Calu3 (cell line): ENCODE results near the gene LRRC27. TPM values are rescaled to one million over a fixed set of nuclear protein-coding genes. Genes with fewer than 3 reads are reported as not detected.
A peak's percentile ranks its signal among the peaks of the same experiment; 100 is the strongest.

ENCODE experiments used
- BruUV-seq: library from RNA; stranded (reverse); fragments of 400-500 nt; replicated peaks from 2 replicates; lab custom pipeline; 2021; lab: Mats Ljungman, UMichigan
- CTCF ChIA-PET: fragments of 300-600 bp; sonication (Branson Sonifier 250); formaldehyde crosslinking; loops from one replicate; lab custom pipeline; 2022; ENCODE audit warnings: antibody characterized with exemption; lab: Charles Lee
- DNase-seq: peaks from one replicate; pipeline ENCODE4 v3.0.0; 2022
- H3K27ac Mint-ChIP-seq: one replicate; pipeline ENCODE4 v1.8.0; 2022; ENCODE audit warnings: mixed read lengths; ENCODE audit not compliant: unreplicated experiment
- H3K27me3 Mint-ChIP-seq: one replicate; pipeline ENCODE4 v1.8.0; 2022; ENCODE audit warnings: mixed read lengths; ENCODE audit not compliant: unreplicated experiment
- H3K36me3 Mint-ChIP-seq: one replicate; pipeline ENCODE4 v1.8.0; 2022; ENCODE audit warnings: mild to moderate bottlenecking, moderate library complexity, mixed read lengths; ENCODE audit not compliant: insufficient read depth, unreplicated experiment
- H3K4me1 Mint-ChIP-seq: one replicate; pipeline ENCODE4 v1.8.0; 2022; ENCODE audit warnings: mild to moderate bottlenecking, low read depth, mixed read lengths; ENCODE audit not compliant: unreplicated experiment
- H3K4me3 Mint-ChIP-seq: one replicate; pipeline ENCODE4 v1.8.0; 2022; ENCODE audit warnings: mild to moderate bottlenecking, low read depth, moderate library complexity, mixed read lengths; ENCODE audit not compliant: unreplicated experiment
- H3K9me3 Mint-ChIP-seq: one replicate; pipeline ENCODE4 v1.8.0; 2022; ENCODE audit warnings: low read depth, mixed read lengths; ENCODE audit not compliant: unreplicated experiment
- intact Hi-C: fragments of 100-400 bp; cut with micrococcal nuclease; formaldehyde crosslinking; loops from one replicate; pipeline ENCODE4 v1.10.0; 2022; ENCODE audit not compliant: unreplicated experiment
- total RNA-seq: library from RNA; stranded (reverse); gene quantifications from 2 replicates; pipeline ENCODE4 v1.2.3, GENCODE V29; 2022
- TF ChIP-seq, protein P1 (sequence below): fragments of 200-600 bp; IDR thresholded peaks from one replicate; pipeline ENCODE4 v1.8.0; 2022; ENCODE audit warnings: antibody characterized with exemption; ENCODE audit not compliant: unreplicated experiment

LRRC27 gene
- total RNA-seq, 1 experiment from 2014 or later: 4.6 TPM

DNA sequence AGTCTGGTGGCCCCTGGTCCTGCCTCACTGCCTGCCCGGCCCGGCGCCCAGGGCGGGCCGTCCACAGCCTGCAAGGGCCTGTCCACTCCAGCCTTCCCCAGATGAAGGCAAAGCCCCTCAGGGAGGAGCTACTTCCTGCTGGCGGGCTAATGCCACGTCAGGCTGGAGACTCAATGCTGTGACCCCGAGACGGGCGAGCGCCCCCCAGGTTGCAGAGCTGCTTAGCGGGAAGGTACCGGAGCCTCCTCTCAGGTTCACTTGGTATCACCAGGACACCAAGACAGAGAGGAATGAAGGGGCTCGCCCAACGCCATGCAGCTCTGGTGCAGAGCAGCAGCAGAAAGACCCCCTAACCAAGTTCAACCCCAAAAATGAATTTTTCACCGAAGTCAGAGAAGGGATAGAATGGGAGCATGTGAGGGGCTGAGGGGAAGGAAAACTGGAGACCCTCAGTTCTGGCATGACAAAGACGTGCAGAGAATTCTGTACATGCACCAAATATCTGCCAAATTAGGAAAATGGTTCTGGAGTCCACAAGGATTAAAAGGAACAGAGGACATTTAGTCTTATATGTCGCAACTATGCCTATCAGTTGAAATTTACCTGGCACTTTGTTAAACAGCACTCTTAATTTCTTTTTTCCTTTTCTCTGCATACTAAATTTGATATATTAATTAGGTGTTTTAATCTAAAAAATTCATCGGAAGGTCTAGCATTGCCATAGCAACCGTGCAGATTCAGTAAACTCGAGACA is 27.1 kb upstream of the LRRC27 start:
- no TSS peak for BruUV-seq
- no peak overlapping the region for H3K4me3 Mint-ChIP-seq
- peaks cover 19% of the 10 kb centered on the region for H3K36me3 Mint-ChIP-seq
- intact Hi-C loops: no loop called here
- CTCF ChIA-PET: interaction anchor here (0.6 kb wide), 1 partner anchor 28 kb away, joined by 3 read pairs; no protein-coding TSS in a partner anchor
- no peaks in the 10 kb centered on the region for H3K4me1 Mint-ChIP-seq
- no peaks in the 10 kb centered on the region for H3K27me3 Mint-ChIP-seq
- TF ChIP-seq, protein P1, sequence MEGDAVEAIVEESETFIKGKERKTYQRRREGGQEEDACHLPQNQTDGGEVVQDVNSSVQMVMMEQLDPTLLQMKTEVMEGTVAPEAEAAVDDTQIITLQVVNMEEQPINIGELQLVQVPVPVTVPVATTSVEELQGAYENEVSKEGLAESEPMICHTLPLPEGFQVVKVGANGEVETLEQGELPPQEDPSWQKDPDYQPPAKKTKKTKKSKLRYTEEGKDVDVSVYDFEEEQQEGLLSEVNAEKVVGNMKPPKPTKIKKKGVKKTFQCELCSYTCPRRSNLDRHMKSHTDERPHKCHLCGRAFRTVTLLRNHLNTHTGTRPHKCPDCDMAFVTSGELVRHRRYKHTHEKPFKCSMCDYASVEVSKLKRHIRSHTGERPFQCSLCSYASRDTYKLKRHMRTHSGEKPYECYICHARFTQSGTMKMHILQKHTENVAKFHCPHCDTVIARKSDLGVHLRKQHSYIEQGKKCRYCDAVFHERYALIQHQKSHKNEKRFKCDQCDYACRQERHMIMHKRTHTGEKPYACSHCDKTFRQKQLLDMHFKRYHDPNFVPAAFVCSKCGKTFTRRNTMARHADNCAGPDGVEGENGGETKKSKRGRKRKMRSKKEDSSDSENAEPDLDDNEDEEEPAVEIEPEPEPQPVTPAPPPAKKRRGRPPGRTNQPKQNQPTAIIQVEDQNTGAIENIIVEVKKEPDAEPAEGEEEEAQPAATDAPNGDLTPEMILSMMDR: no peak
- no peaks in the 10 kb centered on the region for H3K9me3 Mint-ChIP-seq
- no peak for DNase-seq
- H3K27ac Mint-ChIP-seq: no peak overlapping the region

DNA sequence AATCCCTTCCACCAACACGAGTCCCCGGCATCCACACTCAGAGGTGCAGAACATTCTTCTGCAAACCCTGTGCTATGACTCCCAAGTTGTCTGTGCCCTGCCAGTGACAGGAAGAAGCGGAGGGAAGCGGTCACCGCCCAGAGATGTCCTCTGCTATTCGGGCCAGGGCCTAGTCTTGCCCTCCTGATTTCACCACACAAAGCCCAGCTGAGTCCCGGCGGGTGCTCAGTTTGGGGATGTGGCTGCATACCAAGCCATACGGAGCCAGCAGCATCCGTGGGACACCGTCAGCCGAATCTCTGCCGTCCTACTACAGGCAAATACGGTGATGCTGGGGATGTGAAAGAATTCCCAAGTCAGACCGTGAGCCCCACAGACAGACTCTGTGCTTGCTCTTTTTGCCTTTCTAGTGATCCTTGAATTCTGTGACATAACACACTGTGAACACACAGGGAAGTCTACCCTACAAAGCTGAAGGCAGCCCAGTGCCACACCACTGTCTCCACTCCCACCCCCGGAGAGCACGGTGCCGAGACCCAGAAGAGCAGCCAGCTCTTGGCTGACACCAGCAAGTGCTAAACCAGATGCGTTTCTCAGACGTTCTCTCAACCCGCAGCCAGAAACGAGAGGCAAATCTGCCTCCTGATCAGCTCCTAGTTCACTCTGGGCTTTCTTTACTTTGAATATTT is 26.2 kb upstream of the LRRC27 start:
- CTCF ChIA-PET: no interaction called here
- TF ChIP-seq, protein P1: no peak
- no peak for DNase-seq
- H3K36me3 Mint-ChIP-seq: peaks cover 19% of the 10 kb centered on the region
- intact Hi-C loops: no loop called here
- no peak overlapping the region for H3K27ac Mint-ChIP-seq
- TSS peak; percentile 42 for BruUV-seq
- H3K9me3 Mint-ChIP-seq: no peaks in the 10 kb centered on the region
- no peaks in the 10 kb centered on the region for H3K27me3 Mint-ChIP-seq
- H3K4me1 Mint-ChIP-seq: peaks cover 3% of the 10 kb centered on the region
- H3K4me3 Mint-ChIP-seq: no peak overlapping the region

DNA sequence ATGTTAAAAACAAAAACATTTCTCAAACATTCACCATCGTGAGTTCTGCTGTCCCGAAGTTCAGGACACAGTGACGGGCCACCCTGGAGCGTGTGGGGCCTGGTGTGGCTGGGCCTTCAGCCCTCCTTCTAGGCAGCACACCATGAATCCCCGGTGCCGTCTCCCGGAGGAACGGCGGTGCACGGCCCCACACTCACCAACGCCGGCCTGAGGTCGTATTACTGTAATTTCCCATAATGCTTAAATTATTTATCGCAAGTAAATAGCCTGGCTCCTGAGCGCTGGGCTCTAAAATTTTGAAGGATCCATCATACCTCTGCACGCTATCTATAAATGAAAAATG is 25.7 kb upstream of the LRRC27 start:
- no peak for DNase-seq
- H3K9me3 Mint-ChIP-seq: no peaks in the 10 kb centered on the region
- no peak overlapping the region for H3K27ac Mint-ChIP-seq
- H3K27me3 Mint-ChIP-seq: no peaks in the 10 kb centered on the region
- intact Hi-C loops: no loop called here
- H3K4me1 Mint-ChIP-seq: peaks cover 8% of the 10 kb centered on the region
- CTCF ChIA-PET: no interaction called here
- BruUV-seq: no TSS peak
- peaks cover 23% of the 10 kb centered on the region for H3K36me3 Mint-ChIP-seq
- peak overlapping the region; percentile 80 for H3K4me3 Mint-ChIP-seq
- TF ChIP-seq, protein P1: no peak

DNA sequence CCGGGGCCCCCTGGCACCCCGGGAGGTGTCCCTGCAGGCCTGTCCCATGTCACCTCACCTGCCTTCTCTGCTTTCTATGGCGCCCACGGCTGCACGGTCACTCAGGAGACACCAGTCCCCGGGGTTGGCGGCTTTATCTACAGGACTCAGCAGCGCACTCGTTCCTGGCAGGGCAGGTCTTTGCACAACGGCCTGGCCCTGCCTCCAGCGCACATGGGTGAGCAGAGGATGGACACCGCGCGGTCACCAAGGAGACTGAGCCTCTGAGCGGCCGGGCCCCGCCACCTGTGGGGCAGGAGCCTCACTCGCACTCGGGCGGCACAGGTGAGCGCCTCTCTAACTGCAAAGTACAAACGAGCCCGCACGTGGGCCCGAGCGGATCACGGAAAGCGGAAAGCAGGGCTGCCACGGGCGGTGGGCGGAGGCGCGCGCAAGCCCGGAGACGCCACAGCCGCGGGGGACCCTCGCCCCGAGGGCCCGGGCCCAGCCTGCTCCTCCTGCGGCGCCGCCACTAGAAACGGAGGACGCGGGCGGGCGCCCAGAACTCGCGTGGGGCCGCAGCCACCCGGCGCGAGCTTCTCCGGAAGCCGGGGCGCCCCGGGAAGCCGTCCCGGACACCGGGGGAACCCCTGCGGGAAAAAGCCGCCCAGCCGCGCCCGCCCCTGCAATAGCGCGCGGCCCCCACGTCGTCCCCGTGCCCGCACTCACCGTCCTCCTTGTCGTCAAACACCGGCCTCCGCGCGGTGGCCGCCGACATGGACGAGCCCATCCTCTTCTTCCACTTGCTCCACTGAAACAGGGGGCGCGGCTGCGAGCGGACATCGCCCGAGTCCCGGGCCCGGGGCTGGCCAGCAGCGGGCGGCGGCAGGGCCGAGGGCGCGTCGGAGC is 24.9 kb upstream of the LRRC27 start:
- Mint-ChIP-seq H3K9me3 (no peaks in the 10 kb centered on the region), H3K4me1 (peaks cover 15% of the 10 kb centered on the region), H3K36me3 (peaks cover 28% of the 10 kb centered on the region), H3K27ac (peak overlapping the region; percentile 35), H3K27me3 (no peaks in the 10 kb centered on the region), H3K4me3 (peak overlapping the region; percentile 80)
- intact Hi-C loops: no loop called here
- peak; percentile 75 for DNase-seq
- no TSS peak for BruUV-seq
- TF ChIP-seq, protein P1: no peak
- CTCF ChIA-PET: interaction anchor here (0.6 to 1.0 kb wide), 4 partner anchors 13 to 326 kb away, joined by 3 to 6 read pairs (median 4); no protein-coding TSS in a partner anchor
